Hepatocyte (in vitro differentiated cells): ENCODE results near the gene WNT8B.

Experiments
- EZH2 ChIP-seq: fragments of 200-600 bp; sonication (generic); IDR thresholded peaks from 2 replicates; pipeline ENCODE4 v1.6.1; 2016; ENCODE audit warnings: antibody characterized with exemption, mild to moderate bottlenecking, borderline replicate concordance
- EZH2phosphoT487 ChIP-seq: fragments of 200-600 bp; sonication (generic); IDR thresholded peaks from one replicate; pipeline ENCODE4 v1.6.1; 2018; ENCODE audit warnings: antibody characterized with exemption, mild to moderate bottlenecking, low read depth, moderate library complexity; ENCODE audit not compliant: unreplicated experiment, severe bottlenecking
- TF ChIP-seq, protein P1 (sequence below): fragments of 200-600 bp; sonication (generic); IDR thresholded peaks from 2 replicates; pipeline ENCODE4 v1.5.1; 2016; ENCODE audit warnings: antibody characterized with exemption, mild to moderate bottlenecking; ENCODE audit not compliant: poor library complexity

DNA sequence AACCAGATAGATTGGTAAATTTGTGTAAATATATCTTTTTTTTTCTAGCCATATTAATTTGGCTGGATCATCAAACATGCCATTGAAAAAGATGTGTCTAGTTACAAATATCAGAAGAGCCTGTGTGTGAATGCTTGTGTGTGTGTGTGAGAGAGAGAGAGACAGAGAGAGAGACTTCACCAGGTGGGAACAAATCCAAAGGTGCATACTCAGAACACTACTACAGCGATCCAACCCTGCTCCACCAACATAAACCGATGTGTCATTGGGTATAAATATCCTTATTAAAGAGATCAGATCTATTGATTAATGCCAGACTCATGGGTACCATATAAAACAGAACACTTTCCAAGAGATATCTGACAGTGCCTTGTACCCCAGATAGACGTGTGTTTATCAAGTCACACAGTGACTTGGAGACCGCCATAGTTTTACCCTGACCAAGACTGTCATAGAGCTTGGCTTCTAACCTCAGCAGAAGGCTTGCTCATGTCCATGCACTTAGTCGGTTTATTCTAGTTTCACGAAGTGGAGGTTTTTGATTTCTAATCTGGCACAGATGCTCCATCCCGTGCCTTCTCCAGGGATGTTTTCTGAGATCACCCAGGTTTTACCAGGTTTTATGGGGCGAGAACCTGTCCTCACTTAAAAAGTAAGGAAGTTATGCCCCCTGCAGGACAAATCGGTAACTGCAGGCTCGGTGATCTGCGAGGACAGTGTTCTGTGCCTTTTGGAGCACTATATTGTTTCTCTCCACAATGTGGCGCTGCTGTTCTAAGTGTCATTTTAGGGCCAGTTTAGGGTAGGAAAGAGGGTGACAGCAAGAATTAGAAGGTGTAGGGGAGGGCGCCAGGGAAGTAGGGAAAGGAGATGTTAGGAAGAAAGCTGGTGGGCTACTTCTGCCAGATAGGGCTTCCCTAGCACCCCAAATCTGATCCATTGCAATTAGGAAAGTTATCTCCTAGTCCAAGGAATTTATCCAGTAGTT is 29.3 kb upstream of the WNT8B start:
- TF ChIP-seq, protein P1, sequence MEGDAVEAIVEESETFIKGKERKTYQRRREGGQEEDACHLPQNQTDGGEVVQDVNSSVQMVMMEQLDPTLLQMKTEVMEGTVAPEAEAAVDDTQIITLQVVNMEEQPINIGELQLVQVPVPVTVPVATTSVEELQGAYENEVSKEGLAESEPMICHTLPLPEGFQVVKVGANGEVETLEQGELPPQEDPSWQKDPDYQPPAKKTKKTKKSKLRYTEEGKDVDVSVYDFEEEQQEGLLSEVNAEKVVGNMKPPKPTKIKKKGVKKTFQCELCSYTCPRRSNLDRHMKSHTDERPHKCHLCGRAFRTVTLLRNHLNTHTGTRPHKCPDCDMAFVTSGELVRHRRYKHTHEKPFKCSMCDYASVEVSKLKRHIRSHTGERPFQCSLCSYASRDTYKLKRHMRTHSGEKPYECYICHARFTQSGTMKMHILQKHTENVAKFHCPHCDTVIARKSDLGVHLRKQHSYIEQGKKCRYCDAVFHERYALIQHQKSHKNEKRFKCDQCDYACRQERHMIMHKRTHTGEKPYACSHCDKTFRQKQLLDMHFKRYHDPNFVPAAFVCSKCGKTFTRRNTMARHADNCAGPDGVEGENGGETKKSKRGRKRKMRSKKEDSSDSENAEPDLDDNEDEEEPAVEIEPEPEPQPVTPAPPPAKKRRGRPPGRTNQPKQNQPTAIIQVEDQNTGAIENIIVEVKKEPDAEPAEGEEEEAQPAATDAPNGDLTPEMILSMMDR = peak; percentile 100
- TF ChIP-seq EZH2phosphoT487 (no peak), EZH2 (no peak)
